Erythroblast (primary cell): ENCODE results near the gene OPRPN.

Experiments used
- GATA1 ChIP-seq: IDR thresholded peaks from 2 replicates; pipeline ENCODE4 v1.6.1; 2011; ENCODE audit warnings: low read depth, mild to moderate bottlenecking, control low read depth, low read length, moderate library complexity
- POLR2A ChIP-seq: IDR thresholded peaks from 2 replicates; pipeline ENCODE4 v1.6.1; 2011; ENCODE audit warnings: mild to moderate bottlenecking, low read length

- TF ChIP-seq POLR2A (no peak), GATA1 (no peak)
Observed at GRCh38 chr4:70443329-70443728, 45.6 kb downstream of the OPRPN start.
